Activated effector memory CD4-positive, alpha-beta T cell treated with Interleukin-2 at 50 U/mL for 16 hours (primary cell): ENCODE measurements around the gene RPL5.

Experiments
- DNase-seq: peaks from one replicate; pipeline ENCODE4 v3.0.0-alpha.2; 2020

The RPL5 gene

GRCh38 chr1:92858564-92859399 is 26.9 kb downstream of the RPL5 start:
- no peak for DNase-seq

- no peak for DNase-seq
These were observed 27.7 kb downstream of the RPL5 start for GRCh38 chr1:92859400-92860039.

GRCh38 chr1:92862605-92863004 is 30.8 kb downstream of the RPL5 start:
- no peak for DNase-seq

GRCh38 chr1:92864131-92864530 is 32.3 kb downstream of the RPL5 start:
- DNase-seq, result no peak

GRCh38 chr1:92870591-92870990 is 38.8 kb downstream of the RPL5 start:
- DNase-seq, result no peak

GRCh38 chr1:92872719-92873118 is 40.9 kb downstream of the RPL5 start:
- DNase-seq, result no peak

GRCh38 chr1:92874987-92875386 is 43.1 kb downstream of the RPL5 start:
- no peak for DNase-seq

GRCh38 chr1:92876351-92876750 is 44.5 kb downstream of the RPL5 start:
- no peak for DNase-seq

- no peak for DNase-seq
These were observed 45.4 kb downstream of the RPL5 start for GRCh38 chr1:92877081-92877711.

GRCh38 chr1:92877792-92878191 is 46.0 kb downstream of the RPL5 start:
- no peak for DNase-seq

- DNase-seq, result no peak
These were observed 47.6 kb downstream of the RPL5 start for GRCh38 chr1:92879316-92879968.

- no peak for DNase-seq
These were observed 49.6 kb downstream of the RPL5 start for GRCh38 chr1:92881391-92881790.

GRCh38 chr1:92882819-92883218 is 51.0 kb downstream of the RPL5 start:
- DNase-seq, result peak; percentile 18

GRCh38 chr1:92883297-92883696 is 51.5 kb downstream of the RPL5 start:
- no peak for DNase-seq

GRCh38 chr1:92884195-92884594 is 52.4 kb downstream of the RPL5 start:
- no peak for DNase-seq

- no peak for DNase-seq
These were observed 55.1 kb downstream of the RPL5 start for GRCh38 chr1:92886886-92887419.

GRCh38 chr1:92887465-92887864 is 55.6 kb downstream of the RPL5 start:
- no peak for DNase-seq
